ENCODE measurements around the gene THAP7.
A peak's percentile ranks its signal among the peaks of the same experiment; 100 is the strongest.

THAP7 gene

DNA sequence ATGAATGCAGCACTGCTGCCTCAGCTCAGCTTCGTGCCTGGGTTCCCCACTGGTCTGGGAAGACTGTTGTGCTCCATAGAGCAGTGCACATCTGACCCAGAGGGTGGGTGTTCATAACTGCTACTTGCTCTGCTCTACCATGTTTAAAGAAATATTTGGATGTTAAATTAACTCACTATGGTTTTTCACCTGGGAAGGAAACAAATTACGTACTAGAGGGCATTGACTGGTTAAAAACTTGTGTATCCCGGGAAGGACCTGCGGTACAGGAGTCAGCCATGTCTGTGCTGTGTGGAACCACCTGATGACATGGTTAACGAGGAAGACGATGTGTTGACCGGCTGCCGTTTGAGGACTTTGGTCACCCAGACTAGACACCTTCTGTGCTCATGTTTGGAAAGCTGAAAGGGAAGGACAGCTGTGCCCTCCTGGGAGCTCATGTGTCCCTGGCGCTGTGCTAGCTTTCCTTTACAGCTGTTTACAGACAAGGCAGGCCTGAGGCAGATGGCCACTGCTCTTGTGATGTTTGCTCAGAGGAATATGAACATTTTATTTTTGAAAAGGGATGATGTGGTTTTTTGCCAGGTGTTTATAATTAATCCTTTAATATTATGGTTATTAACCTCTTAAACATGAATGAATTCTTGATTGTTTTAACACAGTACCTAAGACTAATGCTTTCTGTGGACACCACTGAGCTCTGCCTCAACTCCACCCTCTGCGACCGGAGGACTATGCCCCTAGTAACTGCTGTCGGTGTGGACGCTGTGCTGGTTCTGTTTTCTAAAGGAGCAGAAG lies 49.2 kb downstream of the THAP7 start:
- peaks cover 45 to 69% of the 10 kb centered on the region in 2 donors for H3K4me1 ChIP-seq (ENCODE audit: control insufficient read depth in 2 of 2, insufficient read depth in 2 of 2, low read length in 2 of 2)
- peak overlapping the region; percentile 87 to 92 for H3K27ac ChIP-seq (ENCODE audit: low read depth in 2 of 2, low read length in 2 of 2)
- H3K27me3 ChIP-seq (ENCODE audit: control insufficient read depth in 2 of 2, insufficient read depth in 2 of 2, low read length in 2 of 2): no peaks in the 10 kb centered on the region
- H3K9ac ChIP-seq (ENCODE audit: low read depth in 1 of 2, low read length in 2 of 2): peak overlapping the region; percentile 44 to 52
- H3K4me3 ChIP-seq (ENCODE audit: low read length in 2 of 2): peak overlapping the region in 1 of 2 donors; percentile 34
- H3K36me3 ChIP-seq (ENCODE audit: control insufficient read depth in 2 of 2, insufficient read depth in 2 of 2, low read length in 2 of 2): peaks cover 36 to 38% of the 10 kb centered on the region in 2 donors
- no peaks in the 10 kb centered on the region for H3K9me3 ChIP-seq (ENCODE audit: control insufficient read depth in 2 of 2, low read length in 2 of 2)

DNA sequence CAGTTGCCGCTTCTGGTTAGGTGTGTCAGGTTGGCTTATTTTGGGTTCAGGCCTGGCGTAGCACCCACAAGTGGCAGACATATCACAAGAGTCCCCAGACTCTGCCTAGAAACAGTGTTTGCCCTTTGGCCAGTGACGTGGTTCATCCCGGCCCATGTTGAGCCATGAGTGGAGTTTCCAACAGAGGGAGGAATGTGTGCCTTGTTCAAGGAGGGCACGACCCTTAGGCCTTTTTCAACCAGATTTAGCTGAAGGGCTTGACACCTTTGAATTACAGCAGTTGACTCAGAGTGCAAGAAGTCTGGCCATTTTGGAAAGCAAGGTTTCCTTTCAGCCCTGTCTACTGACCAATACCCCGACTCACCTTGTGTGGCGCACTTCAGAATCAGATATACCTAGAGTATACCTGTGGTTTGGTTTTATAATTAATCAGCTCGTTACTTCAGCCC lies 50.0 kb downstream of the THAP7 start:
- H3K36me3 ChIP-seq (ENCODE audit: control insufficient read depth in 2 of 2, insufficient read depth in 2 of 2, low read length in 2 of 2): peaks cover 36 to 38% of the 10 kb centered on the region in 2 donors
- H3K4me3 ChIP-seq (ENCODE audit: low read length in 2 of 2): peak overlapping the region; percentile 16 to 17
- peaks cover 45 to 69% of the 10 kb centered on the region in 2 donors for H3K4me1 ChIP-seq (ENCODE audit: control insufficient read depth in 2 of 2, insufficient read depth in 2 of 2, low read length in 2 of 2)
- no peaks in the 10 kb centered on the region for H3K27me3 ChIP-seq (ENCODE audit: control insufficient read depth in 2 of 2, insufficient read depth in 2 of 2, low read length in 2 of 2)
- peak overlapping the region; percentile 34 to 52 for H3K9ac ChIP-seq (ENCODE audit: low read depth in 1 of 2, low read length in 2 of 2)
- H3K9me3 ChIP-seq (ENCODE audit: control insufficient read depth in 2 of 2, low read length in 2 of 2): no peaks in the 10 kb centered on the region
- peak overlapping the region; percentile 87 to 92 for H3K27ac ChIP-seq (ENCODE audit: low read depth in 2 of 2, low read length in 2 of 2)

DNA sequence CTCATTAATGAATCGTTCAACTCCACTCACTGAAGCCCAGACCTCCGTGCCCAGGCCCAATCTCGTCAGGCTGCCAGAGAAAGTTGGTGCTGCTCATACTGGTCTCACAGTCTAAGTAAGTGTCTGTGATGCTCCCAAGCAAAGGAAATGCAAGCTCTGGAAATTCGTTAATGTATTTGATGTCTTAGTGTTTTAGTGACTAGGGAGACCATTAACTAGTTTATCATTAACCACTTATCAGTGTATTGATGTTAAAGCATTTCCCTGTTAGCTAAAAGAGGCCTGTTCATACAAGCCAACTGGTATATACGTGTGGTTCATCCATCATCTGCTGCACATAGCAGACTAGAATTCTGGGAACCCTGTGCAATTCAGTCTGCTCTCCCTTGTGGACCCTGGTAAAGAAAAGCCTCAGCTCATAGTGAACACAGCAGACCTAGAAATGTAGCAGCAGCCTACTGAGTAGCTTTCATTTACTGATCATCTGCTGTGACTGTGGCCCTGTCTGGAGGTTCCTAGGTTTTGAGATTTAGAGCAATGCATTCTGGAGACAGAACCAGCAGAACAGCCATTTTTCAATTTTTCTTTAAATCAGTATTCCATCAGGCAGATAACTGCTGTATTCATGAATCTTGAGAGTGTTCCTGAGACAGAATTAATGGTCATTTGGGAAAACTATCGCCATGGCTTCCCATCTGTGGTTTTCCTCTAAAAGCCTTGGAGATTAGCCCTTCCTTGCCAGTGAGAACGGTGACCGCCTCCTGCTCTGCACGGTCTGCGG lies 50.6 kb downstream of the THAP7 start:
- Histone ChIP-seq H3K9ac (ENCODE audit: low read depth in 1 of 2, low read length in 2 of 2) (peak overlapping the region; percentile 20 to 34), H3K9me3 (ENCODE audit: control insufficient read depth in 2 of 2, low read length in 2 of 2) (no peaks in the 10 kb centered on the region), H3K4me3 (ENCODE audit: low read length in 2 of 2) (peak overlapping the region in 1 of 2 donors; percentile 49), H3K4me1 (ENCODE audit: control insufficient read depth in 2 of 2, insufficient read depth in 2 of 2, low read length in 2 of 2) (peaks cover 47 to 69% of the 10 kb centered on the region in 2 donors), H3K27ac (ENCODE audit: low read depth in 2 of 2, low read length in 2 of 2) (peak overlapping the region; percentile 87 to 92), H3K27me3 (ENCODE audit: control insufficient read depth in 2 of 2, insufficient read depth in 2 of 2, low read length in 2 of 2) (no peaks in the 10 kb centered on the region), H3K36me3 (ENCODE audit: control insufficient read depth in 2 of 2, insufficient read depth in 2 of 2, low read length in 2 of 2) (peaks cover 36 to 40% of the 10 kb centered on the region in 2 donors)

DNA sequence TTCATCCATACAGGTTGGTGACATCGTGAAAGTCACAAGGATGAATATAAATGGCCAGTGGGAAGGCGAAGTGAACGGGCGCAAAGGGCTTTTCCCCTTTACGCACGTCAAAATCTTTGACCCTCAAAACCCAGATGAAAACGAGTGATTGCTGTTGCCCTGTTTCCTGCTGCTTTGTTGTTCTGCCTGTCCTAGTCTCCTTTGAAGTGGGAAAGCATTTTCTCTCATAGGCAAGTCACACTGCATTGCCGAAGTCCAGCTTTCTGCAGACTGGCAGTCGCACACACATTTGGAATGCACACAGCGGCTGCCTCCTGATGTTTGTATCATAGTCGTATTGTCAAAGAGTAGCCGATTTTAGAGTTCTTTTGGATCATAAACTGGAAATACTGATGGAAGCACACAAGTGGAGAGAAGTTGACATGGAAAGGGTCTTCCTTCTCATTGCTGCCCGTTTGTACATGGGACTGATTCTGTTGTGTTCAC lies 52.2 kb downstream of the THAP7 start:
- H3K27me3 ChIP-seq (ENCODE audit: control insufficient read depth in 2 of 2, insufficient read depth in 2 of 2, low read length in 2 of 2): no peaks in the 10 kb centered on the region
- H3K9me3 ChIP-seq (ENCODE audit: control insufficient read depth in 2 of 2, low read length in 2 of 2): no peaks in the 10 kb centered on the region
- no peak overlapping the region for H3K9ac ChIP-seq (ENCODE audit: low read depth in 1 of 2, low read length in 2 of 2)
- peak overlapping the region; percentile 87 to 92 for H3K27ac ChIP-seq (ENCODE audit: low read depth in 2 of 2, low read length in 2 of 2)
- peak overlapping the region in 1 of 2 donors; percentile 40 for H3K4me3 ChIP-seq (ENCODE audit: low read length in 2 of 2)
- peaks cover 36 to 43% of the 10 kb centered on the region in 2 donors for H3K36me3 ChIP-seq (ENCODE audit: control insufficient read depth in 2 of 2, insufficient read depth in 2 of 2, low read length in 2 of 2)
- peaks cover 51 to 61% of the 10 kb centered on the region in 2 donors for H3K4me1 ChIP-seq (ENCODE audit: control insufficient read depth in 2 of 2, insufficient read depth in 2 of 2, low read length in 2 of 2)

Measured in mucosa of rectum (tissue), 2 donors.